Type B pancreatic cell (in vitro differentiated cells): ENCODE data around the gene SENP2. TPM values are rescaled to one million over a fixed set of nuclear protein-coding genes. Genes with fewer than 3 reads are reported as not detected.

Experiments
- DNase-seq: peaks from one replicate; pipeline ENCODE4 v3.0.0; 2021; ENCODE audit warnings: mixed read lengths; ENCODE audit not compliant: unreplicated experiment; ENCODE audit errors: extremely low spot score
- H3K27ac Mint-ChIP-seq: 2 replicates; pipeline ENCODE4 v1.8.0; 2021; ENCODE audit warnings: mild to moderate bottlenecking, mixed read lengths
- H3K27me3 Mint-ChIP-seq: 2 replicates; pipeline ENCODE4 v1.8.0; 2021; ENCODE audit warnings: mixed read lengths
- H3K36me3 Mint-ChIP-seq: 2 replicates; pipeline ENCODE4 v1.8.0; 2021; ENCODE audit warnings: mixed read lengths
- H3K4me1 Mint-ChIP-seq: one replicate; pipeline ENCODE4 v1.8.0; 2021; ENCODE audit warnings: mixed read lengths; ENCODE audit not compliant: unreplicated experiment
- H3K4me3 Mint-ChIP-seq: 2 replicates; pipeline ENCODE4 v1.8.0; 2021; ENCODE audit warnings: mild to moderate bottlenecking, mixed read lengths
- H3K9me3 Mint-ChIP-seq: 2 replicates; pipeline ENCODE4 v1.8.0; 2021; ENCODE audit warnings: mixed read lengths
- CTCF ChIP-seq: fragments of 200-600 bp; sonication (generic); conservative IDR thresholded peaks from 2 replicates; pipeline ENCODE4 v1.5.0; 2021; ENCODE audit warnings: antibody characterized with exemption, mild to moderate bottlenecking
- total RNA-seq: library from RNA; stranded (reverse); gene quantifications from 2 replicates; pipeline ENCODE4 v1.2.1, GENCODE V29; 2021; ENCODE audit warnings: low replicate concordance

The SENP2 gene
- total RNA-seq, 1 donor from 2014 or later, result 46.4 TPM

- DNase-seq, result no peak
- peaks cover 18% of the 10 kb centered on the region for H3K27me3 Mint-ChIP-seq
- H3K36me3 Mint-ChIP-seq, result no peaks in the 10 kb centered on the region
- no peak for TF ChIP-seq CTCF
- H3K4me3 Mint-ChIP-seq, result peak overlapping the region; percentile 94
- peaks cover 18% of the 10 kb centered on the region for H3K4me1 Mint-ChIP-seq
- H3K27ac Mint-ChIP-seq, result peak overlapping the region; percentile 97
- no peaks in the 10 kb centered on the region for H3K9me3 Mint-ChIP-seq
Observed at GRCh38 chr3:185585518-185585858, 607 bp upstream of the SENP2 start.

GRCh38 chr3:185586686-185587039 is 568 bp downstream of the SENP2 start:
- H3K27me3 Mint-ChIP-seq, result peaks cover 12% of the 10 kb centered on the region
- H3K27ac Mint-ChIP-seq, result peak overlapping the region; percentile 97
- no peaks in the 10 kb centered on the region for H3K36me3 Mint-ChIP-seq
- DNase-seq, result no peak
- no peak for TF ChIP-seq CTCF
- no peaks in the 10 kb centered on the region for H3K9me3 Mint-ChIP-seq
- H3K4me1 Mint-ChIP-seq, result peaks cover 18% of the 10 kb centered on the region
- H3K4me3 Mint-ChIP-seq, result peak overlapping the region; percentile 94

GRCh38 chr3:185594073-185594472 is 8.0 kb downstream of the SENP2 start:
- no peak overlapping the region for H3K27ac Mint-ChIP-seq
- no peak overlapping the region for H3K4me3 Mint-ChIP-seq
- no peaks in the 10 kb centered on the region for H3K9me3 Mint-ChIP-seq
- no peaks in the 10 kb centered on the region for H3K36me3 Mint-ChIP-seq
- no peak for DNase-seq
- H3K27me3 Mint-ChIP-seq, result no peaks in the 10 kb centered on the region
- no peak for TF ChIP-seq CTCF
- no peaks in the 10 kb centered on the region for H3K4me1 Mint-ChIP-seq

GRCh38 chr3:185595526-185595925 is 9.4 kb downstream of the SENP2 start:
- Mint-ChIP-seq H3K4me3 (no peak overlapping the region), H3K27ac (no peak overlapping the region), H3K9me3 (no peaks in the 10 kb centered on the region), H3K4me1 (no peaks in the 10 kb centered on the region), H3K36me3 (peaks cover 5% of the 10 kb centered on the region), H3K27me3 (no peaks in the 10 kb centered on the region)
- no peak for TF ChIP-seq CTCF
- DNase-seq, result no peak

GRCh38 chr3:185605566-185605965 is 19.5 kb downstream of the SENP2 start:
- no peaks in the 10 kb centered on the region for H3K9me3 Mint-ChIP-seq
- H3K4me3 Mint-ChIP-seq, result no peak overlapping the region
- no peak overlapping the region for H3K27ac Mint-ChIP-seq
- no peak for TF ChIP-seq CTCF
- peaks cover 37% of the 10 kb centered on the region for H3K36me3 Mint-ChIP-seq
- no peak for DNase-seq
- H3K27me3 Mint-ChIP-seq, result no peaks in the 10 kb centered on the region
- H3K4me1 Mint-ChIP-seq, result no peaks in the 10 kb centered on the region

- TF ChIP-seq CTCF, result no peak
- peaks cover 37% of the 10 kb centered on the region for H3K36me3 Mint-ChIP-seq
- H3K4me3 Mint-ChIP-seq, result no peak overlapping the region
- H3K27me3 Mint-ChIP-seq, result no peaks in the 10 kb centered on the region
- H3K9me3 Mint-ChIP-seq, result no peaks in the 10 kb centered on the region
- no peak overlapping the region for H3K27ac Mint-ChIP-seq
- DNase-seq, result no peak
- H3K4me1 Mint-ChIP-seq, result no peaks in the 10 kb centered on the region
Observed at GRCh38 chr3:185606196-185606595, 20.1 kb downstream of the SENP2 start.
